Pericardium fibroblast (primary cell): Measurements from ENCODE around the gene LCE3D. TPM values are rescaled to one million over a fixed set of nuclear protein-coding genes. Genes with fewer than 3 reads are reported as not detected.

ENCODE experiments used
- total RNA-seq: library from RNA; depleted of rRNA; stranded (reverse); fragments of >200 nt; gene quantifications from 2 replicates; pipeline ENCODE4 v1.2.3, GENCODE V29; 2015

LCE3D gene, protein sequence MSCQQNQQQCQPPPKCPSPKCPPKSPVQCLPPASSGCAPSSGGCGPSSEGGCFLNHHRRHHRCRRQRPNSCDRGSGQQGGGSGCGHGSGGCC
- not detected in 2 replicates for total RNA-seq

DNA sequence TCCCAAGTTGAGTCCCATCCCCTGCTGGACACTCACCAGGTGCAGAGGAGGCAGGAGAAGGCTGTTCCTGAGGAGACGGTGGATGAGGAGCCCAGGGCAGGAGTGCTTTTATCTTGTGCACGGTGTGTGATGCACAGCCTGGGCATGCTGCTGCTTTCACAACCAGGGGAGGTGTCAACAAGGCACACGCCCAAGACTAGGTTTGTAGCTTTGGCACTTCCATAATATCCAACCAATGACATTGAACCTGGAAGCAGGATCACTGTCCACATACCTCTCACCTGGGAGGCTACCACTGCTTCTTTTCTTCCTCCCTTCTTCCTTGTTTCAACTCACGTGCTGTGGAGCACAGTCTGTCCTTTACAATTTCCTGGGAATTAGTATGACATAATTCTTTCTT lies at the start of gene LCE3D:
TSS of gene LCE3D (minus strand) at position 84 of the 400 bp plus-strand sequence. CDS start 580 bp downstream, outside the sequence.

DNA sequence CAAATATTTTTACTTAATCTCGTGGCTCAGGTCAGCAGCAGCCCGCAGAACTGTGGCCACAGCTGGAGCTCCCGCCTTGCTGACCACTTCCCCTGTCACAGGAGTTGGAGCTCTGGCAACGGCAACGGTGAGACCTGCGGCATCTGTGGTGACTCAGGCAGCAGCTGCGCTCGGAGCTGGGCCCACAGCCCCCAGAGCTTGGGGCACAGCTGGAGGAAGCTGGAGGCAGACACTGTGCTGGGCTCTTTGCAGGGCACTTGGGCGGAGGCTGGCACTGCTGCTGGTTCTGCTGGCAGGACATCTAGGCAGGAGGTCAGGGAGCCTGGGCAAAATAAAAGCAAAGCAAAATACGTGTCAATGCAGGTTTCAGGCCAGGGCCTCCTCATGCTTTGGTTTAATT lies 42.5 kb upstream of the LCE3D start, which contains the start of gene LCE3A:
TSS of gene LCE3A (minus strand) at position 301 of the 400 bp plus-strand sequence. CDS start at position 301, 0 bp downstream.

DNA sequence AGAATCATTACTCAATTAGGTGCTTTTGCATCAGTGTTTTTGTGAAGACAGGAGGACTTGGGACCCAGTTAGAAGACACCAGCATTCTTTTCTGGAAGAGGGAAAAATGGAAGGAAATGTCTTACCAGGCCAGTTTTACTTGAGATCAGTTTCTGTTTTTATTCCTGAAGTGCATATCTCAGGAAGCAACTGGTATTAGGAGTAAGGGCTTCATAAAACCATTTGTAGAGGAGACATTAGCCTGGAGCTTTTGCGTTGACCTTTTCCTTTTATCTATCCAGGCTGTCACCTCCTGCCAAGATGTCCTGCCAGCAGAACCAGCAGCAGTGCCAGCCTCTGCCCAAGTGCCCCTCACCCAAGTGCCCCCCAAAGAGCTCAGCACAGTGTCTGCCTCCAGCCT lies 33.2 kb upstream of the LCE3D start, which contains the start of gene LCE3B:
TSS of gene LCE3B (plus strand) at position 301 of the 400 bp plus-strand sequence. CDS start at position 301, 0 bp downstream.

GRCh38 chr1:152599934-152600333 lies 19.6 kb upstream of the LCE3D start, which contains the start of gene LCE3C:
Gene LCE3C (plus strand): TSS chr1:152600234. CDS start chr1:152600732, 498 bp downstream.

GRCh38 chr1:152566681-152567080 lies 13.6 kb downstream of the LCE3D start, which contains the start of gene LCE3E:
Gene LCE3E (minus strand): TSS chr1:152566780. CDS start chr1:152566208, 572 bp downstream.

Other genes with a start within 250 kb of the LCE3D start
- not detected in 2 replicates for gene FLG2, start 220.5 kb downstream of the LCE3D start, total RNA-seq
- gene CRNN, start 166.3 kb downstream of the LCE3D start, total RNA-seq: not detected in 2 replicates
- gene LCE5A, start 69.7 kb downstream of the LCE3D start, total RNA-seq: not detected in 2 replicates
- not detected in 2 replicates for gene CRCT1, start 66.0 kb downstream of the LCE3D start, total RNA-seq
- gene LCE3E, start 13.7 kb downstream of the LCE3D start, total RNA-seq: not detected in 2 replicates
- gene LCE3C, start 19.7 kb upstream of the LCE3D start, total RNA-seq: not detected in 2 replicates
- gene LCE3B, start 33.3 kb upstream of the LCE3D start, total RNA-seq: not detected in 2 replicates
- gene LCE3A, start 42.6 kb upstream of the LCE3D start, total RNA-seq: not detected in 2 replicates
- not detected in 2 replicates for gene LCE2D, start 82.9 kb upstream of the LCE3D start, total RNA-seq
- gene LCE2C, start 94.8 kb upstream of the LCE3D start, total RNA-seq: not detected in 2 replicates
- gene LCE2B, start 105.6 kb upstream of the LCE3D start, total RNA-seq: not detected in 2 replicates
- not detected in 2 replicates for gene LCE2A, start 117.8 kb upstream of the LCE3D start, total RNA-seq
- gene LCE4A, start 127.6 kb upstream of the LCE3D start, total RNA-seq: not detected in 2 replicates
- gene KPRP, start 177.5 kb upstream of the LCE3D start, total RNA-seq: not detected in 2 replicates
- not detected in 2 replicates for gene LCE1F, start 194.6 kb upstream of the LCE3D start, total RNA-seq
- not detected in 2 replicates for gene LCE1E, start 205.7 kb upstream of the LCE3D start, total RNA-seq
- not detected in 2 replicates for gene LCE1D, start 216.2 kb upstream of the LCE3D start, total RNA-seq
- gene LCE1C, start 226.1 kb upstream of the LCE3D start, total RNA-seq: not detected in 2 replicates
- not detected in 2 replicates for gene LCE1B, start 231.5 kb upstream of the LCE3D start, total RNA-seq
- gene LCE1A, start 247.0 kb upstream of the LCE3D start, total RNA-seq: not detected in 2 replicates